Measurements from ENCODE around the gene HNF1A.
"Not testable (repeated sequence)": the region's sequence is repeated elsewhere in the genome, so short reads cannot be mapped to it uniquely, and the experiment has no call there.

The HNF1A gene

DNA sequence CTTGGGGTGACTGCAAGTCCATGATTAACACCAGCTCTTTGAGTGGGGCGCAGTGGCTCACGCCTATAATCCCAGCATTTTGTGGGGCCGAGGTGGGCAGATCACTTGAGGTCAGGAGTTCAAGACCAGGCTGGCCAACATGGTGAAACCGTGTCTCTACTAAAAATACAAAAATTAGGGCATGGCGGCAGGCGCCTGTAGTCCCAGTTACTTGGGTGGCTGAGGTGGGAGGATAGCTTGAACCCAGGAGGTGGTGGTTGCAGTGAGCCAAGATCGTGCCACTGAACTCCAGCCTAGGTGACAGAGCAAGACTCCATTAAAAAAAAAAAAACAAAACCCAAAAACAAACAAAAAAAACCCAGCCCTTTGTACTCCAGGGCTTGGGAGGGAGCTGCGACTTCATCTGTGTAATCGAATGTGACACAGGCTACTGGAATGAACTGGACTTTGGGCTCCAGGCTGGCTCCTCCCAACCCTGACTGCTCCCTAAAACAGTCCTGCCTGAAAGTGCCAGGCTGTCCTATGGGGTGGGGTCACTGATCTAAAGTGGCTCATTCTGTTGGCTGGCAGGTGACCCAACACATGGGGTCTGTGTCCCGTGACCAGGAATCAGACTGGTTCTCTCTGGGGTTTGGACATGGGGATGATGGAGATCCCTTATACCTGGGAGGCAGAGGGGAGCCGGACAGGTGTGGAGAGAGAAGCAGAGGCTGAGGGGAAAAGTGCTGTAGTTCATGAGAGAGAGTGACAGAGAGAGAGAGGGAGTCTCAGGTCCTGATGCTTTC lies 47.3 kb downstream of the HNF1A start:
- H3K9me3 Mint-ChIP-seq: no peaks in the 10 kb centered on the region
- no peaks in the 10 kb centered on the region for H3K27me3 Mint-ChIP-seq (ENCODE audit: low read depth)
- peaks cover 39% of the 10 kb centered on the region for H3K36me3 Mint-ChIP-seq (ENCODE audit: low read depth)
- H3K4me1 Mint-ChIP-seq (ENCODE audit: low read depth): no peaks in the 10 kb centered on the region
- peak overlapping the region; percentile 10 for H3K27ac Mint-ChIP-seq
- H3K4me3 Mint-ChIP-seq: no peak overlapping the region

DNA sequence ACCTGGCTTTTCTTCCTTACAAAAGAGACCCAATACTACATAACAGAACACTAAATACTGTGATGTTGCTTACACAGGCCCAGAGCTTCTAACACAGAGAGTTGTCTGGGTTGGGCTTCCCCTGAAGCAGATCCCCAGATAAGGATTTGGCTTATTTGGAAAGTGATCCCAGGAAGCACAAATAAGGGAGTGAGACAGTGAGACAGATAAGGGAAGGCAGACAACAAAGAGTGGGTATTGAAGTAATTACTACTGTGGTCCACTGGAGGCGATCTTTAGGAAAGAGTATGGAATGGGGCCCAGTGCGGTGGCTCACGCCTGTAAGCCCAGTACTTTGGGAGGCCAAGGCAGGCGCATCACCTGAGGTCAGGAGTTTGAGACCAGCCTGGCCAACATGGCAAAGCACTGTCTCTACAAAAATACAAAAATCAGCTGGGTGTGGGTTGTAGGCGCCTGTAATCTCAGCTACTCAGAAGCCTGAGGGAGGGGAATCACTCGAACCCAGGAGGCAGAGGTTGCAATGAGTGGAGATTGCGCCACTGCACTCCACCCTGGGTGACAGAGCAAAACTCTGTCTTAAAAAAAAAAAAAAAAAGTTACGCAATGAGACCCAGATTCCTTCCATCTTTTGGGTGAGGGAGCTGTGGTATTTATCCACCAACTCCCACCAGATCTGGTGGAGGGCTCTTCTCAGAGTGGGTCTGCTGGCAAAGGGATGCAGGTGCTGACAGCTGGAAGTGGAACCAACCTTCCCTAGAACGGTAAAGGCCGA lies 48.1 kb downstream of the HNF1A start:
- peaks cover 43% of the 10 kb centered on the region for H3K36me3 Mint-ChIP-seq (ENCODE audit: low read depth)
- no peaks in the 10 kb centered on the region for H3K27me3 Mint-ChIP-seq (ENCODE audit: low read depth)

DNA sequence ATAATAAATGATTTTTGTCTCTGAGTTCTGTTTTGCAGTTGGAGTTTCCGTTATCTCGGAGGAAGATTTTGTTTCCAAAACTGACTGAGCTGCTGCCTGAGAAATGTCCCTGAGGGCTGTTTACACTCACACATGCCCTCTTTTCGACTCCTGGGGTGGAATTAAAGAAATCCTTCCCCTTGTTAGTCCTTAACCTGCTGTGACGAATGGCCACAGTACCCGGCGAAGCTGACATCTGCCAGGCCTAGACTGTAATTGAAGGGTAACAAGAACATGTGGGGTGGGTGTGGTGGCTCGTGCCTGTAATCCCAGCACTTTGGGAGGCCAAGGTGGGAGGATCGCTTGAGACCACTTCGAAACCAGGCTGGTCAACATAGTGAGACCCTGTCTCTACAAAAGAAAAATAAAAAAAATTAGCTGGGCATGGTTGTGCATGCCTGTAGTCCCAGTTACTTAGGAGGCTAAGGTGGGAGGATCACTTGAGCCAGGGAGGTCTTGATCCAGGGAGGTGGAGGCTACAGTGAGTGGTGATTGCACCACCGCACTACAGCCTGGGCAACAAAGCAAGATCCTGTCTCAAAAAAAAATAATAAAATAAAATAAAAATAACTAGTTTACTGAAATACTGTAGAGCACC lies 52.4 kb downstream of the HNF1A start:
- Mint-ChIP-seq H3K27ac (no peak overlapping the region), H3K27me3 (ENCODE audit: low read depth) (no peaks in the 10 kb centered on the region), H3K36me3 (ENCODE audit: low read depth) (peaks cover 49% of the 10 kb centered on the region), H3K9me3 (no peaks in the 10 kb centered on the region), H3K4me1 (ENCODE audit: low read depth) (peaks cover 30% of the 10 kb centered on the region), H3K4me3 (no peak overlapping the region)

More for the DNA sequence above, 48.1 kb downstream of the HNF1A start:
- H3K4me3 Mint-ChIP-seq: no peak overlapping the region
- H3K27ac Mint-ChIP-seq: no peak overlapping the region
- no peaks in the 10 kb centered on the region for H3K9me3 Mint-ChIP-seq
- H3K4me1 Mint-ChIP-seq (ENCODE audit: low read depth): no peaks in the 10 kb centered on the region

DNA sequence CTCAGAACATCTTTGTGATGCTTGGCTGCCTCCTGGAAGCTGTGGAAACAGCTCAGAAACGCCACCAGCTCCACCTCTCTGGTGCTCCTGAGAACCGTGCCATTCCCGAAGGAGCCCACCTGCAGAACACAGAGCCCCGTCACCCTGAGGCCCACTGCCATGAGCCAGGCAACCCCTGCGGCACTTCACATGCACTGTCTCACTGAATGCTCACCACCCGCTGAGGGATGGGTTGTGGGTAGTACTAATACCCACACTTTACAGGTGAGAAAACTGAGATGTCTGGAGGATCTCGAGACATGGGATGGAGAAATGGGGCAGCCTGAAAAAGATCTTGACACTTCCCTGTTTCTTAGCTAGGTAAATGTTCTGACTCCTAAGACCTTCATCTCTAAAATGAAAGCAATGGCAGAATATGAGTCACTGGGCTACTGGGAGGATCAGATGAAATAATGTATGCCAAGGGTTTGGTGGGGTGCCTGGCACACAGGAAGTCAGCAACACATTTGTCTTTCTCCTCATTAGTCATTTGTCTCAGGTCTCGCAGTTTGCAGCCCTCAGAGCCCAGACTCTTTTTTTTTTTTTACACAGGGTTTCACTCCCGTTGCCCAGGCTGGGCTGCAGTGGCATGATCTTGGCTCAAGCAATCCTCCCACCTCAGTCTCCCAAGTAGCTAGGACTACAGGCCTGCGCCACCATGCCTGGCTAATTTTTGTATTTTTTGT lies 55.4 kb downstream of the HNF1A start:
- peaks cover 5% of the 10 kb centered on the region for H3K9me3 Mint-ChIP-seq
- H3K36me3 Mint-ChIP-seq (ENCODE audit: low read depth): peaks cover 37% of the 10 kb centered on the region
- no peak overlapping the region for H3K4me3 Mint-ChIP-seq
- peaks cover 48% of the 10 kb centered on the region for H3K4me1 Mint-ChIP-seq (ENCODE audit: low read depth)
- no peaks in the 10 kb centered on the region for H3K27me3 Mint-ChIP-seq (ENCODE audit: low read depth)
- H3K27ac Mint-ChIP-seq: peak overlapping the region; percentile 66

DNA sequence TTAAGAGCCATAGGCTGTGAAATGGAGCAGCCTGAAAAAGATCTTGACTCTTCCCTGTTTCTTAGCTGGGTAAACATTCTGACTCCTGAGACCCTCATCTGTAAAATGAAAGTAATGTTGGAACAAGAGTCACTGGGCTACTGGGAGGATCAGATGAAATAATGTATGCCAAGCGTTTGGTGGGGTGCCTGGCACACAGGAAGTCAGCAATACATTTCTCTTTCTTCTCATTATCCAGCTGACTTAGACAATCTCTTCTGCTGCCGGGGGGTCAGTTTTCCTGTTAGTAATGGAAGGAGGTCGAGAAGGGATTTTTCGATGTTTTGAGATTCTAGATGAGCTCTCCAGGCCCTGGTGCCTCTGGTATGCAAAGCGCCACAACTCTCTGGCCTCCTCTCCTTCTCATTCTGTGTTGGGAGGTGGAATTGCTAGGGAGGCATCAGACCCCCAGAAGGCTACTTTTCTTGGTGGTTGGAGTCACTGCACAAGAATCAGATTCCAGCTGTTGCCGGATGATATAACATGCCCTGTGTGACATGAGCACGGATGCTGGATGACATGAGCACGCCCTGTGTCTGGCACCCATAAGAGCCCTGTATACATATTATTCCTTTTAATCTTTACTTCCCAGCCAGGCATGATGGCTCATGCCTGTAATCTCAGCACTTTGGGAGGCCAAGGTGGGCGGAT lies 56.4 kb downstream of the HNF1A start:
- Mint-ChIP-seq H3K4me1 (ENCODE audit: low read depth) (peaks cover 53% of the 10 kb centered on the region), H3K9me3 (peaks cover 5% of the 10 kb centered on the region), H3K27me3 (ENCODE audit: low read depth) (no peaks in the 10 kb centered on the region), H3K27ac (peak overlapping the region; percentile 86), H3K4me3 (peak overlapping the region; percentile 12), H3K36me3 (ENCODE audit: low read depth) (peaks cover 37% of the 10 kb centered on the region)

DNA sequence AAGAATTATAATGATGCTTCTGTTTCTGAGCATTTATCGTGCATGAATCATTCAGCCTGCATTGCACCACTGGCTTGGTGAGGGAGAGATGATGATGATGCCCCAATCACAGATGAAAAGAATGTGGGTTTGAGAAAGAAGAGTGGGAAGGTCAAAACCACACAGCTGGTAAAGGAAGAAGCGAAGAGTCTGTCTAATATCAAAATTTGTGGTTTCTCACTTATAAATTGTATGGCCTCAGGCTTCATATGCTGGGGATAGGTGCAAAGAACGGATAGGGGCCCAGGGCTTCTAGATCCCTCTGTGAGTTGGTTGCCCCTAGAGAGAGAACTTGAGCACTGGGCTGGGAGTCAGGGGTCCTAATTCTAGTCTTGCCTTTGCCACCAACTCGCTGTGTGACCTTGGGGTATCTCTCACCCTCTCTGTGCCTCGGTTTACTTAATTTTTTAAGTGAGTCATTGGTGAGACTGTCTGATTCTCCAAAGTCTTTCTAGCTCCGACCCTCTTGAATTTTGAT lies 58.5 kb downstream of the HNF1A start:
- Mint-ChIP-seq H3K4me1 (ENCODE audit: low read depth) (peaks cover 54% of the 10 kb centered on the region), H3K4me3 (peak overlapping the region; percentile 71), H3K27ac (peak overlapping the region; percentile 52), H3K27me3 (ENCODE audit: low read depth) (peaks cover 2% of the 10 kb centered on the region), H3K36me3 (ENCODE audit: low read depth) (peaks cover 23% of the 10 kb centered on the region), H3K9me3 (peaks cover 5% of the 10 kb centered on the region)

DNA sequence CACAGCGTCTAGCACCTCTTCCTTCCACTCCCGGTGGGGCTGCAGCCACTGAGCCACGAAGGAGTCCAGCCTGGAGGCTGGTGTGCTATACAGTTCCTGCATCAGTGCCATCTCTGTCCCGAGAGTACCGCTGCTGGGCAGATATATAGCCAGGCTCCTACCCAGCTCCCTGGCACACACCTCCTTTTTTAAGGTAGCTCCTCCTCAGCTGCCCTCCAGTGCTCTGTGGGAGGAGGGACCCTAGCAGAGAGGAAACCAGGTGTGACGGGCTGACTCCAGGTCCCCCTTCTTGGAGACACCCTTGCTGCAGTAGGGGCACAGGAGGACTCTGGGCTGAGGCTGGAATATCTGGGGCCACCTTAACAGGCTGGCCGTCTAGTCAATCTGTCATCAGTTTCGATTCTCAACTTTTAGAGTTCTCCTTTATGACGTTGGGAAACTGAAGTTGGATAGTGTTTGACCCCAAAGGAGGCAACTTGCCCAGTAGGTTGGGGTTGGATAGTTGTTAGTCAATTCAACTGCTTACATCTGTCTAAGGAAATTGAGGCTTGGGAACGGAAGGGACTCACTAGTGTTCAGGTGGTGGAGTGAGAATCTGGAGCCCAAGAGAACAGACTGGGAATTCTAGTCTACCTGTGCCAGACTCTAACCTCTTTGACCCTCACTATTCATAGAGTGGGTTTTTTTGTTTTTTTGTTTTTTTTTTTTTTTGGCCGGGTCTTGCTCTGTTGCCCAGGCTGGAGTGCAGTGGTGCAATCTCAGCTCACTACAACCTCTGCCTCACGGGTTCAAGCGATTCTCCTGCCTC lies 60.7 kb downstream of the HNF1A start, which contains the start of gene OASL:
OASL (minus strand) TSS at position 386 of the 808 bp plus-strand sequence; CDS start at position 111, 275 bp downstream.
- peak within 1 kb of the TSS; percentile 96 for H3K27ac Mint-ChIP-seq
- peaks cover 22% of the 10 kb centered on the region for H3K27me3 Mint-ChIP-seq (ENCODE audit: low read depth)
- peaks cover 5% of the 10 kb centered on the region for H3K9me3 Mint-ChIP-seq
- peaks cover 17% of the 10 kb centered on the region for H3K36me3 Mint-ChIP-seq (ENCODE audit: low read depth)
- peak within 1 kb of the TSS; percentile 95 for H3K4me3 Mint-ChIP-seq
- peaks cover 40% of the 10 kb centered on the region for H3K4me1 Mint-ChIP-seq (ENCODE audit: low read depth)

DNA sequence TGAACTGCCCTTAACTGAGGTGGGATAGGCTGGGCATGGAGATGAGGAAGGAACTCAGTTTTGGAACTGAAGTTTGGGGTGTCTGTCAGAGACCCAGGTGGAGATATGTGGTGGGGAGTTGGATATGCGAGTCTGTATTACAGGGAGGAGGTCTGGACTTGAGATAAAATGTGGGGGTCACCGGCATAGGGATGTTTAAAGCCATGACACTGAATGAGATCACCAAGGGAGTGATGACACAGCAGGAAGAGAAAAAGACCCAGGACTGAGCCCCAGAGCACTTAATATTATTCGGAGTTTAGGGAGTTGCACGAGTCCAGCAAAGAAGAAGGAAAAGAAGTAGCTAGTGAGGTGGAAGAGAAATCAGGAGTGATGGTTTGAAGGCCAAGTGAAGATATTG lies 64.7 kb downstream of the HNF1A start:
- peaks cover 34% of the 10 kb centered on the region for H3K27me3 Mint-ChIP-seq (ENCODE audit: low read depth)

DNA sequence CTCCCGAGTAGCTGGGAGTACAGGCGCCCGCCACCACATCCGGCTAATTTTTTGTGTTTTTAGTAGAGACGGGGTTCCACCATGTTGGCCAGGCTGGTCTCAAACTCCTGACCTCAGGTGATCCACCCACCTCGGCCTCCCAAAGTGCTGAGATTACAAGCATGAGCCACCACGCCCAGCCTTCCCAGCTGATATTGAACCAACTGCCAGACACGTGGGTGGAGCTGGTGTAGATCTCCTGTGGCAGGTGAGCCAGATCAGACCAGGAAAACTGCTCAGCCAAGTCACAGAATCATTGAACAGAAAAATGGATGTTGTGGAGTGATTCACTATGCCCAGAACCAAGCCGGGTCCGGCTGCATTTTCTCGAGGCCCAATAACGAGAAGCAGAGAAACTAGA lies 69.1 kb downstream of the HNF1A start:
- H3K9me3 Mint-ChIP-seq; H3K4me3 Mint-ChIP-seq; H3K27ac Mint-ChIP-seq; H3K36me3 Mint-ChIP-seq (ENCODE audit: low read depth); H3K4me1 Mint-ChIP-seq (ENCODE audit: low read depth): not testable (repeated sequence)
- H3K27me3 Mint-ChIP-seq (ENCODE audit: low read depth): peaks cover 41% of the 10 kb centered on the region

More for the DNA sequence above, 64.7 kb downstream of the HNF1A start:
- H3K36me3 Mint-ChIP-seq (ENCODE audit: low read depth): peaks cover 1% of the 10 kb centered on the region
- H3K4me1 Mint-ChIP-seq (ENCODE audit: low read depth): peaks cover 13% of the 10 kb centered on the region
- H3K4me3 Mint-ChIP-seq: no peak overlapping the region
- H3K9me3 Mint-ChIP-seq: no peaks in the 10 kb centered on the region
- H3K27ac Mint-ChIP-seq: no peak overlapping the region

DNA sequence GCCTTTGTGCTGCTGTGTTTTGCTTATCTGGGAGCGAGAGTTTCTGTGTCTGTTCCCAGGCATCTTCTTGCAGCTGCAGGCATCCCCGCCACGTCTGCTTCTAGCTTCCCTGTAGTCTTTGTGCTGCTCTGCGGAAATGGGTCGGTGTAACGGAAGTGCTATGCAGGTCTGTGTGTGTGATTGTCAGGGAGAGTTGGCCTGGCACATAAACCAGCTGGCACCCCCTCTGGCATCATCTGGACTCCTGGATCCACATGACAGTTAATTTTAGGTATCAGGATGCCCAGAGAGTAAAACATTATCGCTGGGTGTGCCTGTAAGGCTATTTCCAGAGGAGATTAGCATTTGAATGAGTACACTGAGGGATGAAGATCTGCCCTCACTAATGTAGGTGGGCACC lies 70.1 kb downstream of the HNF1A start:
- Mint-ChIP-seq H3K27me3 (ENCODE audit: low read depth) (peaks cover 33% of the 10 kb centered on the region), H3K4me1 (ENCODE audit: low read depth) (peaks cover 5% of the 10 kb centered on the region), H3K36me3 (ENCODE audit: low read depth) (peaks cover 1% of the 10 kb centered on the region), H3K9me3 (no peaks in the 10 kb centered on the region), H3K4me3 (peak overlapping the region; percentile 73), H3K27ac (peak overlapping the region; percentile 72)

DNA sequence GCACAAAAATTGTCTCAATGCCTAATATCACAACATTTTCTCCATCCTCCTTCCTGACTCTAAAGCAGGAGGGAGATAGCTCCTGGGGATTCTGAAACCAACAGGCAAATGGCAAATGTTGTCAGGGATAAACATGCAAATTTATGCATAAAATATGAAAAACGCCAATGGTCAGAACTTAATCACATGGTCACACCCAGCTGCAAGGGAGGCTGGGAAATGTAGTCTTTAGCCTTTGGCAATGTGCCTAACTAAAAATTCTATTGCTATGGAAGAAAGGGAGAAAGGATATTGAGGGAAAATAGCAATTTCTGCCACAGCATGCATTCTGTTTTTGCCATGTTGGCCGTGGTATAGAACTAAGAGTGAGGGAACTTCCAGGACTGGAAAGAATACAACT lies 72.4 kb downstream of the HNF1A start:
- Mint-ChIP-seq H3K36me3 (ENCODE audit: low read depth) (no peaks in the 10 kb centered on the region), H3K4me1 (ENCODE audit: low read depth) (peaks cover 5% of the 10 kb centered on the region), H3K9me3 (no peaks in the 10 kb centered on the region), H3K4me3 (no peak overlapping the region), H3K27ac (no peak overlapping the region), H3K27me3 (ENCODE audit: low read depth) (peaks cover 16% of the 10 kb centered on the region)

Data from T-helper 1 cell treated with Interleukin-12 subunit alpha and Interleukin-12 subunit beta and Interleukin-4 antibody, amounts not matched to agents 30 μg/mL and 1 μg/mL, for 36 hours (primary cell).